Measurements from ENCODE around the gene OSBPL10. TPM values are rescaled to one million over a fixed set of nuclear protein-coding genes. Genes with fewer than 3 reads are reported as not detected.

Gene OSBPL10
- polyA plus RNA-seq, 2 of the 4 experiments (the other 2 are of a cell fraction), result 9.2 to 17.0 TPM

- TF ChIP-seq RNF2 (IDR thresholded peaks at IDR 0.05; ENCODE audit: borderline replicate concordance, low read depth) (no peak), GATA3 (IDR thresholded peaks at IDR 0.05; ENCODE audit: borderline replicate concordance) (no peak), REST (IDR thresholded peaks at IDR 0.05) (no peak), USF2 (IDR thresholded peaks at IDR 0.05) (no peak), RCOR1 (IDR thresholded peaks at IDR 0.05; ENCODE audit: low read depth, low read length) (no peak), RARB (CRISPR knock-in tag; IDR thresholded peaks at IDR 0.05) (no peak), CHD4 (IDR thresholded peaks at IDR 0.05; ENCODE audit: borderline replicate concordance) (no peak), JUN (IDR thresholded peaks at IDR 0.05) (no peak), CHD2 (IDR thresholded peaks at IDR 0.05; ENCODE audit: low read length, partially characterized antibody) (no peak), JUNB (IDR thresholded peaks at IDR 0.05) (no peak), TP53 (CRISPR knock-in tag; IDR thresholded peaks at IDR 0.05) (no peak), PBX3 (IDR thresholded peaks at IDR 0.05) (no peak)
- TF ChIP-seq, protein P1, sequence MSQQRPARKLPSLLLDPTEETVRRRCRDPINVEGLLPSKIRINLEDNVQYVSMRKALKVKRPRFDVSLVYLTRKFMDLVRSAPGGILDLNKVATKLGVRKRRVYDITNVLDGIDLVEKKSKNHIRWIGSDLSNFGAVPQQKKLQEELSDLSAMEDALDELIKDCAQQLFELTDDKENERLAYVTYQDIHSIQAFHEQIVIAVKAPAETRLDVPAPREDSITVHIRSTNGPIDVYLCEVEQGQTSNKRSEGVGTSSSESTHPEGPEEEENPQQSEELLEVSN (IDR thresholded peaks at IDR 0.05; ENCODE audit: borderline replicate concordance, low read depth), result no peak
- DNase-seq (ENCODE audit: low read depth in 1 of 2, low spot score in 1 of 2), result no peak
- Histone ChIP-seq H3K4me1 (no peaks in the 10 kb centered on the region), H3K4me2 (no peak overlapping the region), H3K4me3 (no peak overlapping the region), H3K9me3 (no peaks in the 10 kb centered on the region; the same call in 2 of the 3 replicates), H3K27ac (no peak overlapping the region)
- ATAC-seq, result no peak
- CTCF ChIA-PET, result interaction anchor here (2.1 kb wide), 1 partner anchor 8 kb away, joined by 5 read pairs; no protein-coding TSS in a partner anchor
- FAIRE-seq, result no peak
- POLR2A ChIA-PET, result no interaction called here
- WGBS (ENCODE audit: missing lambda C conversion rate), result 100% methylated on average over 1 of the region's 1 CpG
Observed at GRCh38 chr3:31777092-31777491, 204.0 kb downstream of the OSBPL10 start.

GRCh38 chr3:31776016-31776415 is 205.0 kb downstream of the OSBPL10 start:
- Histone ChIP-seq H3K27ac (no peak overlapping the region), H3K4me2 (no peak overlapping the region), H3K4me3 (no peak overlapping the region), H3K9me3 (no peaks in the 10 kb centered on the region; the same call in 2 of the 3 replicates), H3K4me1 (no peaks in the 10 kb centered on the region)
- 52% methylated on average over 4 of the region's 4 CpGs for WGBS (ENCODE audit: missing lambda C conversion rate)
- ATAC-seq, result no peak
- FAIRE-seq, result no peak
- POLR2A ChIA-PET, result no interaction called here
- no peak for DNase-seq (ENCODE audit: low read depth in 1 of 2, low spot score in 1 of 2)
- CTCF ChIA-PET, result no interaction called here
- TF ChIP-seq HOXB5 (CRISPR knock-in tag; IDR thresholded peaks at IDR 0.05), result no peak
- no peak for TF ChIP-seq POLR2AphosphoS2 (conservative IDR thresholded peaks at IDR 0.05; ENCODE audit: low read length)
- TF ChIP-seq HEYL (CRISPR knock-in tag; IDR thresholded peaks at IDR 0.05), result no peak
- no peak for TF ChIP-seq REST (IDR thresholded peaks at IDR 0.05)
- TF ChIP-seq HOXA7 (CRISPR knock-in tag; IDR thresholded peaks at IDR 0.05), result no peak
- TF ChIP-seq, protein P1 (IDR thresholded peaks at IDR 0.05; ENCODE audit: borderline replicate concordance, low read depth), result no peak
- no peak for TF ChIP-seq BCL3 (IDR thresholded peaks at IDR 0.05)
- no peak for TF ChIP-seq EP300 (IDR thresholded peaks at IDR 0.05)
- no peak for TF ChIP-seq GATA3 (IDR thresholded peaks at IDR 0.05; ENCODE audit: borderline replicate concordance)
- no peak for TF ChIP-seq USF2 (IDR thresholded peaks at IDR 0.05)
- no peak for TF ChIP-seq CBX2 (IDR thresholded peaks at IDR 0.05; ENCODE audit: borderline replicate concordance, low read depth)
- no peak for TF ChIP-seq TP53 (CRISPR knock-in tag; IDR thresholded peaks at IDR 0.05)
- TF ChIP-seq JUN (IDR thresholded peaks at IDR 0.05), result no peak
- TF ChIP-seq BHLHE40 (IDR thresholded peaks at IDR 0.05; ENCODE audit: low read depth, low read length), result no peak
- no peak for TF ChIP-seq FOSL2 (IDR thresholded peaks at IDR 0.05)
- TF ChIP-seq FOSL2 (CRISPR knock-in tag; IDR thresholded peaks at IDR 0.05), result no peak
- no peak for TF ChIP-seq MAX (IDR thresholded peaks at IDR 0.05)

All from A549 (cell line).